Stimulated activated CD8-positive, alpha-beta memory T cell treated with anti-CD3 and anti-CD28 coated beads, Interleukin-7, amount 100 ng/mL, for 4 hours (primary cell): Measurements from ENCODE around the gene TTLL5.

ENCODE experiments used
- DNase-seq, 2 donors: peaks; one replicate each; pipeline ENCODE4 v3.0.0-alpha.2; 2020; ENCODE audit warnings: low read depth in 2 of 2

The TTLL5 gene

GRCh38 chr14:75660630-75661498, at the start of gene TTLL5, which contains the start of gene ERG28:
TTLL5 (plus strand) TSS chr14:75661246; CDS start chr14:75663150, 1,904 bp downstream.
ERG28 (minus strand) TSS chr14:75660876; CDS start chr14:75657502, 3,374 bp downstream.
- DNase-seq: peak; percentile 92 to 95

GRCh38 chr14:75612157-75612556, 48.9 kb upstream of the TTLL5 start:
- no peak for DNase-seq

- no peak for DNase-seq
These were observed 46.9 kb upstream of the TTLL5 start for GRCh38 chr14:75614179-75614578.

GRCh38 chr14:75615200-75615599, 45.8 kb upstream of the TTLL5 start:
- DNase-seq: no peak

- DNase-seq: no peak
These were observed 41.5 kb upstream of the TTLL5 start for GRCh38 chr14:75619548-75619947.

- DNase-seq: no peak
These were observed 36.0 kb upstream of the TTLL5 start for GRCh38 chr14:75625034-75625433.

GRCh38 chr14:75626396-75626795, 34.6 kb upstream of the TTLL5 start:
- no peak for DNase-seq

- no peak for DNase-seq
These were observed 34.2 kb upstream of the TTLL5 start for GRCh38 chr14:75626863-75627262.

GRCh38 chr14:75627406-75627805, 33.6 kb upstream of the TTLL5 start:
- no peak for DNase-seq

GRCh38 chr14:75628816-75629215, 32.2 kb upstream of the TTLL5 start:
- no peak for DNase-seq

GRCh38 chr14:75630695-75631452, 30.2 kb upstream of the TTLL5 start:
- DNase-seq: no peak

GRCh38 chr14:75631453-75631831, 29.6 kb upstream of the TTLL5 start:
- DNase-seq: no peak

- DNase-seq: no peak
These were observed 26.2 kb upstream of the TTLL5 start for GRCh38 chr14:75634848-75635247.

GRCh38 chr14:75636100-75636692, 24.9 kb upstream of the TTLL5 start:
- DNase-seq: no peak

GRCh38 chr14:75640876-75641275, 20.2 kb upstream of the TTLL5 start:
- no peak for DNase-seq

GRCh38 chr14:75643985-75644384, 17.1 kb upstream of the TTLL5 start:
- DNase-seq: no peak

- no peak for DNase-seq
These were observed 16.0 kb upstream of the TTLL5 start for GRCh38 chr14:75645056-75645455.

GRCh38 chr14:75646762-75647161, 14.3 kb upstream of the TTLL5 start:
- DNase-seq: no peak

- no peak for DNase-seq
These were observed 13.4 kb upstream of the TTLL5 start for GRCh38 chr14:75647640-75648039.

GRCh38 chr14:75648066-75648838, 12.8 kb upstream of the TTLL5 start:
- no peak for DNase-seq

- DNase-seq: no peak
These were observed 11.7 kb upstream of the TTLL5 start for GRCh38 chr14:75649337-75649736.

- DNase-seq: no peak
These were observed 11.3 kb upstream of the TTLL5 start for GRCh38 chr14:75649773-75650172.
